A549 (cell line): ENCODE measurements around the gene GNG2.

Experiments
- CBX8 ChIP-seq: fragments of 200-600 bp; sonication (generic); IDR thresholded peaks from 2 replicates; pipeline ENCODE4 v1.6.1; 2016
- CHD4 ChIP-seq: fragments of 200-600 bp; sonication (generic); IDR thresholded peaks from 2 replicates; pipeline ENCODE4 v1.6.1; 2016; ENCODE audit warnings: antibody characterized with exemption, mild to moderate bottlenecking, borderline replicate concordance
- HOXB13 ChIP-seq: fragments of 250-450 bp; sonication (Bioruptor Pico); IDR thresholded peaks from 2 replicates; pipeline ENCODE4 v1.5.0; 2020; ENCODE audit warnings: low read depth, mild to moderate bottlenecking, moderate library complexity
- KDM1A ChIP-seq: fragments of 200-600 bp; sonication (generic); IDR thresholded peaks from 2 replicates; pipeline ENCODE4 v1.6.1; 2016; ENCODE audit warnings: low read depth, mild to moderate bottlenecking
- POLR2A ChIP-seq: IDR thresholded peaks from 2 replicates; pipeline ENCODE4 v1.6.1; 2012; ENCODE audit warnings: mild to moderate bottlenecking, low read length
- RAD21 ChIP-seq, 2 experiments: fragments of >200 bp in 1 of 2; sonication (Bioruptor Twin) in 1 of 2; formaldehyde crosslinking in 1 of 2; IDR thresholded peaks in 1 of 2; conservative IDR thresholded peaks in 1 of 2; 2 replicates in 1 of 2; 3 replicates in 1 of 2; pipeline ENCODE4 v1.6.1; 2012 to 2018; ENCODE audit warnings: inconsistent platforms in 1 of 2
- SREBF2 ChIP-seq: fragments of 450-650 bp; IDR thresholded peaks from 2 replicates; pipeline ENCODE4 v1.6.1; 2014; ENCODE audit warnings: mild to moderate bottlenecking, moderate library complexity
- TF ChIP-seq, protein P1 (sequence below): fragments of >200 bp; sonication (Bioruptor Twin); formaldehyde crosslinking; IDR thresholded peaks from 3 replicates; pipeline ENCODE4 v1.5.1; 2016
- TF ChIP-seq, protein P2 (sequence below): IDR thresholded peaks from 2 replicates; pipeline ENCODE4 v1.6.1; 2012

DNA sequence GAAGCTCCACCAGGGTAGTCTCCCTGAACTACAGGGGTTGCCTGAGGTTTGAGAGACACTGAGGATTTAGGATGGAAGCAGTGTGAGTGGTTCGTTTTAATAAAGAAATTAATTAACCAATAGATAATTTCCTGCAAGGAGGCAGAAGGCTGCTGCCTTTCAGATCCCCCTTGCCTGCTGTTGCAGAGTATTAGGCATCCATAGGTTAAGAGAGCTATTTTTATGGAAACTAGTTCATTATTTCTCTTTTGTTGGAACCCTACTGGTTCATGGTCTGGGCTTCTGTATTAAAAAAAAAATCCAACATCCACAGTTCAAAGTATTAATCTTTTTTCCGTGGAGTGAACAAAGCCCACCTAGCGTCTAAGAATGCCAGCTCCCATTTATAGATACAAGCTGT is 78.4 kb downstream of the GNG2 start:
- no peak for TF ChIP-seq RAD21 (conservative IDR thresholded peaks at IDR 0.05 in 1 of 2, IDR thresholded peaks at IDR 0.05 in 1 of 2)
- no peak for TF ChIP-seq POLR2A
- TF ChIP-seq SREBF2 = no peak
- TF ChIP-seq, protein P1, sequence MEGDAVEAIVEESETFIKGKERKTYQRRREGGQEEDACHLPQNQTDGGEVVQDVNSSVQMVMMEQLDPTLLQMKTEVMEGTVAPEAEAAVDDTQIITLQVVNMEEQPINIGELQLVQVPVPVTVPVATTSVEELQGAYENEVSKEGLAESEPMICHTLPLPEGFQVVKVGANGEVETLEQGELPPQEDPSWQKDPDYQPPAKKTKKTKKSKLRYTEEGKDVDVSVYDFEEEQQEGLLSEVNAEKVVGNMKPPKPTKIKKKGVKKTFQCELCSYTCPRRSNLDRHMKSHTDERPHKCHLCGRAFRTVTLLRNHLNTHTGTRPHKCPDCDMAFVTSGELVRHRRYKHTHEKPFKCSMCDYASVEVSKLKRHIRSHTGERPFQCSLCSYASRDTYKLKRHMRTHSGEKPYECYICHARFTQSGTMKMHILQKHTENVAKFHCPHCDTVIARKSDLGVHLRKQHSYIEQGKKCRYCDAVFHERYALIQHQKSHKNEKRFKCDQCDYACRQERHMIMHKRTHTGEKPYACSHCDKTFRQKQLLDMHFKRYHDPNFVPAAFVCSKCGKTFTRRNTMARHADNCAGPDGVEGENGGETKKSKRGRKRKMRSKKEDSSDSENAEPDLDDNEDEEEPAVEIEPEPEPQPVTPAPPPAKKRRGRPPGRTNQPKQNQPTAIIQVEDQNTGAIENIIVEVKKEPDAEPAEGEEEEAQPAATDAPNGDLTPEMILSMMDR = no peak
- TF ChIP-seq CBX8 = no peak
- no peak for TF ChIP-seq HOXB13 (CRISPR knock-in tag)
- TF ChIP-seq, protein P2, sequence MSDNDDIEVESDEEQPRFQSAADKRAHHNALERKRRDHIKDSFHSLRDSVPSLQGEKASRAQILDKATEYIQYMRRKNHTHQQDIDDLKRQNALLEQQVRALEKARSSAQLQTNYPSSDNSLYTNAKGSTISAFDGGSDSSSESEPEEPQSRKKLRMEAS = no peak
- TF ChIP-seq KDM1A = no peak
- TF ChIP-seq CHD4 = no peak
